Stimulated activated CD8-positive, alpha-beta memory T cell treated with anti-CD3 and anti-CD28 coated beads, Interleukin-7, amount 100 ng/mL, for 24 hours (primary cell): ENCODE results near the gene TENT4A.
A peak's percentile ranks its signal among the peaks of the same experiment; 100 is the strongest.

ENCODE experiments used
- DNase-seq: peaks from one replicate; pipeline ENCODE4 v3.0.0-alpha.2; 2020; ENCODE audit warnings: low read depth

Gene TENT4A

DNA sequence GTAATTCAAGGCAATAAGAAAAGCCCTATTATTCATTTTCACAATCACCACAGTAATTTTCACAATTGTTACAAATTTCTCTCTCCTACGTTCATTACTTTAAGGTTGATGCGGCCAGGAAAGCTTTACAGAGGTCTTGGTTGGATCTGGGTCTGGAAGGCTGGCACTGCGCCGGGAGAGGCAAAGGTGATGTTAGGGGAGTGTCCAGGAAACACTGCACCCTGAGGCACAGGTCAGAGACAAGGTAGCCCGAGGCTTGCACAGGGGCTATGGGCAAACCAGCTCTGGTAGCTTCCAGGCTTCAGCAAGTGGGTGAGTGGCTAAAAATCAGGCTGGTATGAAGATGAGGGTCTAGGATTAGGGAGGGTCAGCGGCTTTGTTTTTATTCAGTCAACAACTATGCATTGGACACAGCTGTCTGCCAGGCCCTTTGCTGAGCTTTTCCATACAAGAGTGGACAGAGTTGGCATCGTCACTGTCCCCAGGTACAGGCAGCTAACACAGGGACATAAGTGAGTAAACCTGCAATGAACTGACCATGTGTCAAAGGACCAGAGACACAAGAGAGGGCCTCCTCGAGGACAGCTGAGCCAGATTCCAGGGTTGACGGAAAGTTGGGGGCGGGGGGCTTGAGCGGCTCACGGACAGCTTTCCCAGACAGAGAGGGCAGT lies 12.4 kb upstream of the TENT4A start:
- DNase-seq = no peak

DNA sequence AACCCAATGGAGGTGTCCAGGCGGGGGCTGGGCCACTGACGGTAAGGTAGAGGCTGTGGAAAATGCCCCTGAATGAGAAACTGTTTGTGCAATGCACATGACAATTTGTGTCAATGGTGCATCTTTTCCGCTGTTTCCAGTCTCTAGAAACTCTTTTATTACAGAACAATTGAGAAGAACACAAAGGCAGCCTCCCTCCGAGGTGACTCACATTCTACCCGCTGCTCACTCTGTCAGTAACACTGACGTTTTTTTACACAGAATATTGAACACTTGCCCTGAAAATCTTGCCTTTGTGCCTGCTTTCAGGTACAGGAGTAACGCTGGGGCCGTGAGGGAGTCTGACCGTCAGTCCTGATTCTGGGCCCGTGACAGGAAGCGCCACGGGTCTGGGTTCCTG lies 11.7 kb upstream of the TENT4A start:
- DNase-seq = no peak

DNA sequence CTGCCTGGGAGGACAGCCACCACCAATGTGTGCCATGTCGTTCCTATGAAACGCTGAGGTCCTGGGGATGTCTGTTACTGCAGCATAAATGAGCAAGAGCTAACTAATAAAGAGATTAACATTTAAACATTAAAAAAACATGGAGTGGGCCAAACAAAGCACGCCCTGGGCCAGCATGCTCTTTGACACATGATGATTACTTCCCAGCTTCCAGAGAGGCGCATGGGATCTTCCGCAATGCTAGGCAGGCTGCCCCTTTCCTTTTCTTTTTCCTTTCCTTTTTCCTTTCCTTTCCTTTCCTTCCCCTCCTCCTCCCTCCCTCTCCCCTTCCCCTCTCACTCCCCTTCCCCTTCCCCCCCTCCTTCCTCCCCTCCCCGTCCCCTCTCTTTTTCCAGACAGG lies 10.6 kb upstream of the TENT4A start:
- DNase-seq = no peak

DNA sequence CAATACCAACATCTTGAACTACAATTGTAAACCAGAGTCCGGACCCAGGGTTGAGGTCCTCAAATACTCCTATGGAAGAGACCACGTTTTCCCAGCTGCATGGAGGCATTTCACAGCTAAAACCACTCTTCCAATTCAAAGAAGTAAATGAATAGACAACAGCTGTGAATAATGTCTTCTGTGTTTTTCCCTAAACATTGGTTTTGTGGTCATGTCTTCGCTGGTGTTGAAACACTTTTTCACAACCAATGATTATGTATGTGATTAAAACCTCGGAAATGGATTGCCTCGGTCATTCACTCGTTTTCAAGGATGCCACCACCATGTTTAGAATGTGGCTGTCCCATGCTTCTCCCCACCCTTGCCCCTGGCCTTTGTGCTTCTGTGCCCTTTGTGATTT lies 9.4 kb upstream of the TENT4A start:
- no peak for DNase-seq

DNA sequence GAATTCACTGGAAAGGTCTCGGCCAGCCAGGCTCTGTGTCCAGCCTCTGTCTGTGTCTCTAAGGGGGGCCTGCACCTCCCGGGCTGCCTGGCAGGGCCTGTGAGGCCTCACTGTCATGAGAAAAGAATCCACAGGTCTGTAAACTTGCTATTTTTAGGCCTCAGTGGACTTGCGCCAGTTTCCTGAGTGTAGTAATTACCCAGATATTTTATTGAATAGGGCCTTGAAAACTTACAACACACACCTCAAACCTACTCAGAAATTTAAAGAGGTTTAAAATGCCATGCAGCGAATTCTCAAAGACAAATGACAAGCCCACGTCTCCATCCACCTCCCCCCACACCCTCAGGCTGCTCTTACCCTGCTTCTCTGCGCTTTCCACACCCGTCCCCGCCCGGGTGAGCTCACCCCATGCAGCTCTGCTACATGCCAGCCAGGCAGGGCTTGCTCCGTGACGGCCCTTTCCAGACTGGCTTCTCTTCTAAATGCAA lies 8.8 kb upstream of the TENT4A start:
- no peak for DNase-seq

DNA sequence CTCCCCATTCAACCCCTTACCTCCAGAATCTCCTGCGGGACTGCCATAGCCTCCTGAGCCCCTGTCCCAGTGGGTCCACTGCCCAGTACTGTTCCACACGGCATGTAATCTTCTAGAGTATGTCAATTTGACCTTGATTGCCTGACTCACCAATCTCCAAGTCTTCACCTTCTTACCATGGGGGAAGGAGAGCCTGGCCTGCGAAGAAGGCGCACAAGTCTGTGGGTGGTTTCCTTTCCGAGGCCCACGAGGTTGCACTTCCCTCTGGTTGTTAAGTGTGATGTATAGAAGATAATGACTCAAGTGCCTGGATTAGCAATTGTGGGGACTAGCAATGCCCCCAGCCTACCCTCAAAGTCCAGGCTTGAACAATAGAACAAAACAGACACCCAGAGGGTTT lies 8.1 kb upstream of the TENT4A start:
- DNase-seq = no peak

DNA sequence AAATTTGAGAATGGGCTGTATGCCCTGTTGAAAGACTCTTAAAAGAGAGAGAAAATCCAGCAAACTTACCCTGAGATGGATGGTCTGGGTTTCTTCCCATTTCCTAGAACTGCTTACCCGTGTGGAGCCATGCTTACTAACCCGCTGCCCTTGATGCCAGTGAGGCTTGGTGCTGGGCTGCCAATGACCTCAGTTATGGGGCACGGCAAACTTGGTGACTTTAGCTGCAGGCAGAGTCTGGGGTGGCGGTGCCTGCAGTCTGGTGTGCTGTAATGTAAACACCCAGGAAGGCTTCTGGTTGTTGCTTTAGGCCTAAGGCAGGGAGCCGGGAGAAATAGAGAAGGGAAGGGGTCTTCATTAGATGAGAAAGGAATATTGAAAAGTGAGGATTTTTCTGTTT lies 7.3 kb upstream of the TENT4A start:
- DNase-seq = no peak

DNA sequence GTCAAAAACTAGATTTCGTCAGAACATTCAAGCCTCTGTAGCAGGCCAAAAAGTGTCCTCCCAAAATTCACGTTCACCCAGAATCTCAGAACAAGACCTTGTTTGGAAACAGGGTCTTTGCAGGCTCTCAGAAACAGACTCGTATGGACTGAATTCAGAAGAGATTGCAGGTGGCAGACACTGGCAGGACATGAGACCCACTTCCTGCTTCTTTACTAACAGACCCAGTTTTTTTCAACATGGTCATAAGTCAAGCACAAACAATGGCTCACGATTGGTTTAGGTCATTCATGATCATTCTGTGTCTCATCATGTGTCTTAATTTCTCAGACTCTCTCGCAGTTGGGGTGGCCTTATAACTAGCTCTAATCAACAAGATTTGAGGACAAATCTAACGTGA lies 5.4 kb upstream of the TENT4A start:
- DNase-seq = no peak

DNA sequence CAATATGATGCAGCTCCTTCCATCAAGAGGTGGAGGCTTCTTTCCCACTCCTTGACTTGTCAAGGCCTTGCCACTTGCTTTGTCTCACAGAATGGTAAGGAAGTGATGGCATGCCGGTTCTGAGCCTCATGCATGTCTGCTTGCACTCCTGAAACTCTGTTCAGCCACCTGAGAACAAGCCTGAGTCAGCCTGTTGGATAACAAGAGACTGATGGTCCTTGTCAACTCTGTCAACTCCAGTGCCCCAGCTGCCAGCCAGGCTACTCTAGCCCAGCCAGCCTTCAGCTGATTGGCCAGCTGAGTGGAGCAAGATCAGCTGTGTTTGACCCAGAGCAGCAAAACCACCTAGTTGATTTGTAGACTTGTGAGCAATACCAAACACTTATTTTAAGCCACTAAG lies 4.4 kb upstream of the TENT4A start:
- no peak for DNase-seq

DNA sequence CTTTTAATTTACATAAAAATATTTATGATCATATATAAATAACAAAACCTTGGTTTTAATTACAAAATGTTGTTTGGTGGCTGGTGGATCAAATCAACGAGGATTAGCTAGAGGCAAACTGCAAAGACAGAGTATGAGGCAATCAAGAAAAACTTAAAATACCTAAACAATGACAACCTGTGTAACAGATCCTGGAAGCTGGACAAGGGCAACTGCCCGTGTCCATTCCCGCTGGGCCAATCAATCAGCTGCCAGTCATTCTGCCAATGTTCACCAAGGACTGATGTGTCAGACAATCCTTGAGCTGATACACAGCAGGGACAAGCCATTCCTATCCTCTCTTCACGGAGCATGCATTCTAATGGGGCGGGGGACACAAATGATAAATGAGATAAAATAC lies 3.2 kb upstream of the TENT4A start:
- DNase-seq = no peak

DNA sequence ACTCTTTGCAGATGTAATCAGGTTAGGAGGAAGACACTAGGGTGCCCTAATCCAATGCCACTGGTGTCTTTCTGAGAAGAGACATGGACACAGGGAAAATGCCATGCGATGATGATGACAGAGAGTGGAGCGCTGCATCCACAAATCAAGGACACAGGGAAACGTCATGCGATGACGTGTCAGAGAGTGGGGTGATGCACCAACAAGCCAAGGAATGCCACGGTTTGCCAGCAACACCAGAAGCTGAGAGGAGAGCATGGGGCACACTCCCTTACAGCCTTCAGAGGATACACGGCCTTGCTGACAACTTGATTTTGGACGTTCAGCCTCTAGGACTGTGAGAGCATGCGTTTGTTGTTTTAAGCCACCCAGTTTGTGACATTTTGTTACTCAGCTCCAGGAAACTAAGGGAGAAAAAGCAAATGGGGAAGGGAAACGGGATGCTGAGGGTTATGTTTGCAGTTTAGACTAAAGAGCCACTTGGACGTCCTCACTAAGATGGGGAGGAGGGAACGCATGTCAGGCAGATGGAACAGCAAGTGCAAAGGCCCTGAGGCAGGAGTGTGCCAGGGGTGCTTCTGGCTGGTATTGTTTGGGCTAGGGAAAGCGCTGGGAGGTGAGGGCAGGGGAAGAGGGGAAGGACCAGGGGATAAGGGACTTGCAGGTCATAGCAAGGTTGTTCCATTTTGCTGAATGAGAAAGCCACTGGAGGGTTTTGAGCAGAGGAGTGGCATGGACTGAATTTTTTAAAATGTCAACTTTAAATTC lies 2.5 kb upstream of the TENT4A start:
- DNase-seq = no peak

DNA sequence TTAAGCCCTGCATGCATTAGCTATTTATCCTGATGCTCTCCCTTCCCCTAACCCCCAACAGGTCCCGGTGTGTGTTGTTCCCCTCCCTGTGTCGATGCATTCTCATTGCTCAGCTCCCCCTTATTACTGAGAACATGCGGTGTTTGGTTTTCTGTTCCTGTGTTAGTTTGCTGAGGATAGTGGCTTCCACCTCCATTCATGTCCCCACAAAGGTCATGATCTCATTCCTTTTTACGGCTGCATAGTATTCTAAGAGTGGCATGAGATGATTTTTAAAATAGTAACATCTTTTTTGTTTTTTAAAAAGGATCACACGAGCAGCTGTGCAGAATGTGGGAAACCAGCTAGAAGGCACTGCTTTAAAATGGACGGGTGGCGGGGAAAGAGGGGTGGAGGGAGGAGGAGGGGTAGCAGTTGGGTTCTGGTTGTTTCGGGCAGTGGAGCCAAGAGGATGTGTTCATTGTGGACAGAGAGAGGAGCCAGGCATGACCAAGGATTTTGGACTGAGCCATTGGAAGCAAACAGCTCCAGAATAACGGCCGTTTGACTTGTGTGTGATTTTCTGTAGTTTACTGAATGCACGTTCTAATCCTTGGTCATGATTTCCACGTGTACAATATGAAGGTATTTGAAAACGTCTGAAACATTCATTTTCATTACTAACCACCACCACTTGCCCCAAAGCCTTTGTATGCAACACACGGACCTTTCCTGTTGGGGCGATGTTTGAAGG lies 1.7 kb upstream of the TENT4A start:
- DNase-seq = no peak

DNA sequence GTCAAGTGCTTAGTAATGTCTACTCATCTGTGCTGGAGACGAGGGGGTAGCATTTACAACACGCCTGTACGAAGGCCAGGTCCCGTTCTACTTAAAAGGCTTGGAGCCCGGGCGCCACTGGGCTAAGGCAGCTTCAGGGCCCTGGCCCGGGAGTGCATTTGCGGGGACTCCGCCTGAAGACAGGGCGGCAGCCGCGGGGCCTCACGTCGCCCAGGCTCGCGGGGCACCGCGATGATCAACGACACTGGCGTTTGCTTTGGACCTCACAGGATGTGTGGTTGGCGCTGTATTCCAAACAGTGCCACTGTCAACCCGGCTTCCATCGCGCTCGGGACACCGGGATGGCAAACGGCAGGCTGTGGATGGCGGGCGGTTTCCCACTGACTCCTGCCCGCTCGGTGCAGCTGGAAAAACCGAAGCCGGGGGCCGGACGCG lies 1.1 kb upstream of the TENT4A start:
- DNase-seq = no peak

DNA sequence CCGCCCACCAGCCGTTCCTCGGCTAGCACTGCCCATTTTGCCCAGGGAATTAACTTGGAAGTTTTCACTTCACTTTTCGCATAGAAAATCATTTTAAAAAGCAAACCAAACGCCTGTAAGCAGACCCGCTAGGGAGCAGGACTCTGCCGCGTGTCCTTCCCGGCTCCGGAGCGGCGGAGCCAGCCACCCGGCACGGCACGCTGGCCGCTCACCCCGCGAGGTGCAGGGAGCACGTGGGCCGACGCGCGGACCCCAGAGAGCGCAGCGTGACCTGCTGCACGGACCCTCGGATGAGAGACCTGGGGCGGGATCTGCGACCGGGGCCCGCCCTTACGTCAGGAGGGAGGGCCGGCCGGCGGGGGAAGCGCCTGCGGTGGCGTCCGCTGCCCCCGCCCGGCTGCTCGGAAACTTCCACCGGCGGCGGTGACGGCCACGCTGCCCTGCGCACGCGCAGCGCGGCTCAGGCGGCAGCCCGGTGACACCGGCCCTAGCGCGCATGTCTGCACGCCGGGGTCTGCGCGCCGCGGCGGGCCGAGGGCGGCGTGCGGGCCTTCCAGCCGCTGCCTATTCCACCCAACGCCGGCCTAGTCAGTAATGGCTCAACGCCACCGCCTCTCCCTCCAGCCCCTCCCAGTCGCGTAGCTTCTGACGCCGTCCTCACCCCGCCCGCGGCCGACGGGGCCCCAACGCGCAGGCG lies 507 bp upstream of the TENT4A start:
- peak; percentile 92 for DNase-seq

DNA sequence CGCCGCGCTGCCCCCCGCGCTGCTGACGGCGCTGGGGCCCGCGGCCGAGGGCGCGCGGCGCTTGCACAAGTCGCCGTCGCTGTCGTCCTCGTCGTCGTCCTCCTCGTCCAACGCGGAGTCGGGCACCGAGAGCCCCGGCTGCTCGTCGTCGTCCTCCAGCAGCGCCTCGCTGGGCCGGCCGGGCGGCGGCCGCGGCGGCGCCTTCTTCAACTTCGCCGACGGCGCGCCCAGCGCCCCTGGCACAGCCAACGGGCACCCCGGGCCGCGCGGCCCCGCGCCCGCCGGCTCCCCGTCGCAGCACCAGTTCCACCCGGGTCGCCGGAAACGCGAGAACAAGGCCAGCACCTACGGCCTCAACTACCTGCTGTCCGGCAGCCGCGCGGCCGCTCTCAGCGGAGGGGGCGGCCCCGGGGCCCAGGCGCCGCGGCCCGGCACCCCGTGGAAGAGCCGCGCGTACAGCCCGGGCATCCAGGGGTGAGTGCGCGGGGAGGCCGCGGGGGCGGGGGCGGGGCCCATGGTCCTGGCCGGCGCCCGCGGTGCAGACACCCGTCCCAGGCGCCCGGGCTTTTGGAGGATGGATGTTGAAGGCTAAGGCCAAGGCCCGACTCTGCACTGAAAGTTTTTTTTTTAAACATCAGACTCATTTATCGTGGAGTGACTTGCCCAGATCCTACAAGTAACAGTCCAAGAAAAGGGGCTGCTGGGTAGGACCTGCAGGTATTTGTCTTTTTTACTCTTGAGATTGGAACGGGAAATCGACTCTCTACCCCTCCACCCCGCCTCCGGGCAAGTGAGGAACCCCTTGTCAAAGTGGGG lies 1.2 kb downstream of the TENT4A start:
- DNase-seq = no peak

DNA sequence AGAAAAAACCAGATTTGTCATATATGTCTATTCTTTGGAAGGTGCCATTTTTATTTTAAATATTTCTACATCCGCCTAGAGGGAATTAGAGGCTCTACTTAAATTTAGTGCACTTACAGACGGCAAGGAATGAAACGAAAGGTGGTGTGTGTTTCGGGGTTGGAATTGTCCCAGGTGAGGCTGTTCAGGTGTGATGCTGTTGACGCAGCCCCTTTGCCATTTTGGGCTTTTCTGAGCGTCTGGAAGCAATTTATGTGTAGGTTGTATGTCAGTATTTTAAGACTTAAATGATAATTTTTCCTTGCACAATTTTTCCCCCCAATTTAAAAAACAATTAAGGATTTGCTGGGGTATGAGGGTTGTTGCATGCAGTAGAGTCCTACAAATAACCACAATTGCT lies 2.0 kb downstream of the TENT4A start:
- DNase-seq = no peak

DNA sequence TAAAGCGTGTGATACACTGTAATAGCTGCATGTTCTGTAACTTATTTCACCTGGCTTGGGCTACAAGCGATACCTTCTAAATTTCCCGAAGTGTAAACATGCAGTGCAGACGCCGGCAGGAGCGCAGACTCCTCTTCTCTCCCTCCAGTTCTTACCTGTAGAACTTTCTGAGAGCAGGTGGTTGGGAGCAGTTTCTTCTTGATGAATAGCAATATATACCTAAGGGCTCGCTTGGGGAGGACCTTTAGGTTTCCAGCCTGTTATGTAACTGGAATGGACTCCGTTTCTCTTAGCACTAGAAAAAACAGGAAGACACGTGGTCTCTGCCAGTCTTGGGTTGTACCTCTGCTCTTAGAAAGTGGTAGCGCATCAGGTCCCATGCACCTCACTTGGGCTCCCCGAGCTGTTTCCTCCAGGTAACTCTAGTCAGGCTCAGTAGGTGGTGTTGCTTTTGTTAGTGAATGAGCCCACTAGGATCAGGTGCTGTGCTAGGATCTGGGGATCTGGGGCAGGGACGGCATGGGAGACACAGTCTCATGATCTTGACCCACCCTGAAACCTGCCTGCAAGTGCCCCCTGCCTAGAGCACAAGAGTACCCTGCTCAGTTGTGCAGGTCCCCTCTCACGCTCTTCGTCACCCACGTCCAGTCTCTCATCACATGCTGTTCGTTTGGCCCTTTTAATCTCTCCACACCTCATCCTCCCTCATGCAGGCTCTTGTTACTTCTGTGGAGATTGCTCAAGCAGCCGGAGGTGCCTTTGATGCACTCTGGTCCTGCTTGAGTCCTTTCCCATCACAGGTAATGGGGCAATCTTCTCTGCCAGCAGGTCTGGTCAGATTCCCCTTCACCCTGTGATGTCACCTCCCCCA lies 2.8 kb downstream of the TENT4A start:
- DNase-seq = no peak

DNA sequence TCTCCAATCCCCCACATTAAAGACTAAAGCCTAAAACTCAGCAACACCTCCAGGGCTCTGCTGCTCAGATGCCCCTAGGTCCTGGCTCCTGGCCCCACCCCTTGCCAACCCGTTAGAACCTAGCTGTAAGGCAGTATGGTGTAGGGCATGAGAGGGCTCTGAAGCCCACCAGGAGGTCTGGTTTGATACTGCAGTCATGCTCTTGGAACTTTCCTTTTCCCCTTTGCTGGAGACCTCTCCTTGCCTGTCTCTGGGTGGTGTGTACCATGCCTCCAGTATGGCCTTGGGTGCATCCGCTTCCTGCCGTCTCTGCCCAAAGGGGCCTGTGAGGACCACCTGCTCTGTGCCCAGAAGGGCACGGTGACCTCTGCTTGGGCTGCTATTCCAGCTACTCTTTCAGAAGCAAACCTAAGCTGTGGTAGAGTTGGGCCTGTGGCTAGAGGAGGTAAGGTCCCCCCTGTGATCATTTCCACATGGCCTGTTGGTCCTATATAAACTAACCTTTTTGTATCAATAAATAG lies 3.5 kb downstream of the TENT4A start:
- no peak for DNase-seq

DNA sequence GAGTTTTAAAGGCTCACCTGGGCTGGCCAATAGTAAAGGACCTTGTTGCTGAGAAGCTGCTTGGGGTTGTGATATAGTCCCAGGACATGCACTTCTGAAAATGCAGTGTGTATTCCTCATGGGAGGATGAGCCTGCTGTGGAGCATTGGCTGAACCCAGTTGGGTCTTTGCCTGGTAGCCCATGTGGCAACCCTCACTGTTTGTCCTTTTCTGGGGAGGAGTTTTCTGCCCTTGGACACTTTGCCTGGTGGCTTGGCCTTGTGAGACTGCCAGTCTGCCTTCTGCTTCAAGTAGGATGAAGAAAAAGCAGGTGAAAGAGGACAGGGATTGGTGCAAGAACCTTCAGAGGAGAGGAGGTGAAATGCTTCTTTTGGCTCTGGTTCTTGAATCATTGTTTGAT lies 4.0 kb downstream of the TENT4A start:
- DNase-seq = no peak

DNA sequence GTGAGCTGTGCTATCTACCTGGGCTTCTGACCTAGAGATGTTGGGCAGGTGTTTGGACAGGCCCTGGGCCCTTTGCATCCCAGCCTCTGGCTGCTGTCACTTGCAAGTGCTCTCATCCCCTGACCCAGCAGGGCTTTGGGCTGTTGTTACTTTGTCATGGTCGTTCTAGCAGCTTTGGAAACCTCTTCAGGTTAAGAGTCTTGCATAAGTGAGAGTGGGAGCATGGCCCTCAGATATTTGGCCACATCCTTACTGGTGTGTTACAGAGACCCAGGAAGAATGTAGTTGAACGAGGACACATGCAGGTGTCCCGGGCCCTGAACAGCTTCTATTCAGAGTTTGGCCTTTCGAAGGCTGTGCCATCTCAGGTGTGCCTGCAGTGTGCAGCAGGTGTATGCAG lies 4.5 kb downstream of the TENT4A start:
- no peak for DNase-seq
